Central memory CD4-positive, alpha-beta T cell (primary cell): Measurements from ENCODE around the gene PLEKHA5.

Experiments
- DNase-seq: peaks from one replicate; pipeline ENCODE4 v3.0.0; 2022

Gene PLEKHA5

GRCh38 chr12:19234981-19235871 lies 105.7 kb downstream of the PLEKHA5 start:
- no peak for DNase-seq

- no peak for DNase-seq
These were observed 107.1 kb downstream of the PLEKHA5 start for GRCh38 chr12:19236656-19237055.

GRCh38 chr12:19238540-19238939 lies 109.0 kb downstream of the PLEKHA5 start:
- no peak for DNase-seq

GRCh38 chr12:19239102-19239501 lies 109.6 kb downstream of the PLEKHA5 start:
- DNase-seq = no peak

GRCh38 chr12:19239616-19240234 lies 110.2 kb downstream of the PLEKHA5 start:
- no peak for DNase-seq

GRCh38 chr12:19242581-19242980 lies 113.0 kb downstream of the PLEKHA5 start:
- DNase-seq = no peak

- DNase-seq = no peak
These were observed 114.0 kb downstream of the PLEKHA5 start for GRCh38 chr12:19243551-19243950.

GRCh38 chr12:19244312-19244711 lies 114.8 kb downstream of the PLEKHA5 start:
- no peak for DNase-seq

- no peak for DNase-seq
These were observed 115.6 kb downstream of the PLEKHA5 start for GRCh38 chr12:19245106-19245505.

GRCh38 chr12:19245666-19246065 lies 116.1 kb downstream of the PLEKHA5 start:
- no peak for DNase-seq

- DNase-seq = no peak
These were observed 117.4 kb downstream of the PLEKHA5 start for GRCh38 chr12:19246933-19247332.

GRCh38 chr12:19248929-19249602 lies 119.5 kb downstream of the PLEKHA5 start:
- no peak for DNase-seq

- DNase-seq = no peak
These were observed 122.1 kb downstream of the PLEKHA5 start for GRCh38 chr12:19251481-19252132.

- DNase-seq = no peak
These were observed 130.6 kb downstream of the PLEKHA5 start for GRCh38 chr12:19260135-19260534.

GRCh38 chr12:19261773-19262172 lies 132.2 kb downstream of the PLEKHA5 start:
- no peak for DNase-seq

- no peak for DNase-seq
These were observed 134.1 kb downstream of the PLEKHA5 start for GRCh38 chr12:19263672-19264071.

- DNase-seq = peak; percentile 71
These were observed 144.2 kb downstream of the PLEKHA5 start for GRCh38 chr12:19273482-19274330.

GRCh38 chr12:19276767-19277166 lies 147.2 kb downstream of the PLEKHA5 start:
- DNase-seq = no peak

- no peak for DNase-seq
These were observed 148.2 kb downstream of the PLEKHA5 start for GRCh38 chr12:19277711-19278110.

- DNase-seq = no peak
These were observed 148.9 kb downstream of the PLEKHA5 start for GRCh38 chr12:19278407-19278806.

- no peak for DNase-seq
These were observed 152.7 kb downstream of the PLEKHA5 start for GRCh38 chr12:19282133-19282699.

GRCh38 chr12:19284658-19285057 lies 155.1 kb downstream of the PLEKHA5 start:
- no peak for DNase-seq
